ENCODE results near the gene PLXND1.

DNA sequence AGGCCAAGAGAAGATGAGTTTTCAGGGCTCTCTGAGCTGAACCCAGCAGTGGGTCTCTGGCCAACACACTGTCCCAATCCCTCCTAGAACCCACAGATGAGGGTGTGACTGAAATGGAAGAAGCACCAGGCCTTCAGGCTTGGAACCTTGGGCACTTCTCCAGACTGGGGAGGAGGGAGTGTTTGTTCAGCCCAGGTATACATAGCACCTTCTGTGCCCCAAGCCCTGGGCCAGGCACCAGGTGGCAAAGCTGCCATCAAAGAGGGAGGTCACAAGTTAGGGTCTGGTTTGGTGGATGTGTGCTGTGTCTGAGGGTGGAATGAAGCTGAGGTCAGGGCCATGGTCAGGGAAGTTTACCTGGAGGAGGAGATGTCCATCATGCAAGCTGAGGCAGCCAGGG lies 93.9 kb downstream of the PLXND1 start:
- TF ChIP-seq, protein P1, sequence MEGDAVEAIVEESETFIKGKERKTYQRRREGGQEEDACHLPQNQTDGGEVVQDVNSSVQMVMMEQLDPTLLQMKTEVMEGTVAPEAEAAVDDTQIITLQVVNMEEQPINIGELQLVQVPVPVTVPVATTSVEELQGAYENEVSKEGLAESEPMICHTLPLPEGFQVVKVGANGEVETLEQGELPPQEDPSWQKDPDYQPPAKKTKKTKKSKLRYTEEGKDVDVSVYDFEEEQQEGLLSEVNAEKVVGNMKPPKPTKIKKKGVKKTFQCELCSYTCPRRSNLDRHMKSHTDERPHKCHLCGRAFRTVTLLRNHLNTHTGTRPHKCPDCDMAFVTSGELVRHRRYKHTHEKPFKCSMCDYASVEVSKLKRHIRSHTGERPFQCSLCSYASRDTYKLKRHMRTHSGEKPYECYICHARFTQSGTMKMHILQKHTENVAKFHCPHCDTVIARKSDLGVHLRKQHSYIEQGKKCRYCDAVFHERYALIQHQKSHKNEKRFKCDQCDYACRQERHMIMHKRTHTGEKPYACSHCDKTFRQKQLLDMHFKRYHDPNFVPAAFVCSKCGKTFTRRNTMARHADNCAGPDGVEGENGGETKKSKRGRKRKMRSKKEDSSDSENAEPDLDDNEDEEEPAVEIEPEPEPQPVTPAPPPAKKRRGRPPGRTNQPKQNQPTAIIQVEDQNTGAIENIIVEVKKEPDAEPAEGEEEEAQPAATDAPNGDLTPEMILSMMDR (IDR thresholded peaks at IDR 0.05; ENCODE audit: poor library complexity, severe bottlenecking) = no peak
- TF ChIP-seq EP300 (conservative IDR thresholded peaks at IDR 0.05; ENCODE audit: poor library complexity, severe bottlenecking) (no peak), POLR2AphosphoS5 (IDR thresholded peaks at IDR 0.05) (no peak), RAD21 (conservative IDR thresholded peaks at IDR 0.05) (no peak), EZH2 (IDR thresholded peaks at IDR 0.05; ENCODE audit: borderline replicate concordance, insufficient read depth, low read length, poor library complexity, severe bottlenecking) (no peak), TAF1 (IDR thresholded peaks at IDR 0.05; ENCODE audit: low read depth) (no peak)
